Urinary bladder (tissue), 4 donors: ENCODE data around the gene SCN4A. TPM values are rescaled to one million over a fixed set of nuclear protein-coding genes. Genes with fewer than 3 reads are reported as not detected.
"Not testable (repeated sequence)": the region's sequence is repeated elsewhere in the genome, so short reads cannot be mapped to it uniquely, and the experiment has no call there.

ENCODE experiments used
- DNase-seq: peaks from one replicate; pipeline ENCODE4 v3.0.0-alpha.2; 2015; ENCODE audit errors: extremely low spot score
- H3K27ac ChIP-seq: one replicate; pipeline ENCODE4 v1.5.1; 2013; ENCODE audit warnings: low read depth, mild to moderate bottlenecking, moderate library complexity
- H3K36me3 ChIP-seq: one replicate; pipeline ENCODE4 v1.6.1; 2013; ENCODE audit warnings: mild to moderate bottlenecking, moderate library complexity; ENCODE audit not compliant: insufficient read depth
- H3K4me1 ChIP-seq: one replicate; pipeline ENCODE4 v1.6.1; 2013; ENCODE audit warnings: mild to moderate bottlenecking, moderate library complexity; ENCODE audit not compliant: insufficient read depth
- H3K4me3 ChIP-seq: one replicate; pipeline ENCODE4 v1.5.1; 2013; ENCODE audit warnings: low read depth, low read length
- WGBS: extraction: QIAGEN DNeasy Blood & Tissue Kit; methylation state at CpG from one replicate; pipeline ENCODE4 v1.1.7; 2013; 5-methylcytosine and 5-hydroxymethylcytosine counted together
- polyA plus RNA-seq: library from polyadenylated mRNA; stranded (reverse); fragments of 200-250 nt; gene quantifications from one replicate; pipeline ENCODE4 v1.2.3, GENCODE V29; 2013
- total RNA-seq: library from RNA; depleted of rRNA; stranded (reverse); fragments of >200 nt; gene quantifications from one replicate; pipeline ENCODE4 v1.2.3, GENCODE V29; 2014
- donor health status: healthy with polysubstance abuse.
- donor health status: healthy.

The SCN4A gene
- total RNA-seq (1.6 TPM), polyA plus RNA-seq (0.65 TPM)

DNA sequence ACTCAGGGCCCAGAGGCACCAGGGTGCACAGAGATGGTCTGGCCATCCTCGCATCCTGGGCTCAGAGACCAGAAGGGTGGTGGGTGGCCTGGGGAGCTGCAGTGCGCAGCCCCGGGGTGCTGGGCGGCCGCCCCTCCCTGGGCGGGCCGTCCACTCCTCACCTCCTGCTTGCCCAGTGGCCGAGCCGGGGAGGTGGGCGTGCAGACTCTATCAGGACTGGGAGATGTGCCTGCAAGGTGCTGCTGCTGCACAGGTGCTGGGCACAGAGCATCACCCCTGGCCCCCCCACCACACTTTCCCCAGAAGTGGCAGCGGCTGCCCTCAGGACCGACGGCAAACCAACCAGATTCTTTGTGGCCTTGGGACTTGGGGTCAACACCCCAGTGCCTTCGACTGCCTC, at the start of gene SCN4A:
Gene SCN4A, minus strand, starts transcription at position 123 of the 400 bp plus-strand sequence. Its CDS starts 77 bp downstream, at position 46.
- H3K27ac ChIP-seq = no peak within 1 kb of the TSS
- 96% methylated on average over 14 of the region's 14 CpGs for WGBS
- DNase-seq = no peak
- no peaks in the 10 kb centered on the region for H3K4me1 ChIP-seq
- H3K36me3 ChIP-seq = no peaks in the 10 kb centered on the region
- no peak within 1 kb of the TSS for H3K4me3 ChIP-seq

DNA sequence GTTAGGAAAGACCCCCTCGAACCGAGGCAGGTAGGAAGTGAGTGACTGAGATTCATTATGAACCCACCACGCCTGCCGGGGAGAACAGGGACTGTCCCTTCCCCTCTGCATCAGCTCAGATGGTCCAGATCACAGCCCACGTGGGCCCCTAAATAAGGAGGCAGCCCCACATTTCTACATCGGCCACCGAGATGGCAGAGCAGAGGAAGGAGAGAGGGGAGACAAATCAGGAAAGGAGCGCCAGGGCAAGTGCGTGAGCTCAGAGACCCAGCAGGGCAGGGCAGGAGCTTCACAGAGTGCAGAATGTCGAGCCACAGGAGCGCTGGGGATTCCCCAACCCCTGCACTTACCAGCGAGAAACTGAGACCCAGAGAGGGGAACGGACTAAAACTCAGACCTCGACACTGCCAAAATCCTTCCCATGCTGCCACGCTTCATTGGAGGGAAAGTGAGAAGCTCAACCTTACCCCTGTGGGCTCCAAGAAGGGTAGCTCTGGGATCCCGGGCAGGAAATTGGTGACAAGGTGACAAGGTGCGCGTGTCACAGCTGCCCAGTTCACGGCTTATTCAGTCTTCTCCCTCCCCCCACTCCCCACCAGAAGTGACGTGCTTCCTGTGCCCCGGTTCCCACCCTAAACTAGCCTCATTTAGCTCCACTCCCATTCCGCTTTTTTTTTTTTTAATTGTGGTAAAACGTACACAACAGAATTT, 47.5 kb upstream of the SCN4A start, which contains the start of gene ICAM2:
Gene ICAM2, minus strand, starts transcription at position 578 of the 711 bp plus-strand sequence. CDS start 13,942 bp downstream, outside the sequence.
- Histone ChIP-seq H3K4me3 (peak within 1 kb of the TSS; percentile 39), H3K27ac (peak within 1 kb of the TSS; percentile 63), H3K4me1 (no peaks in the 10 kb centered on the region), H3K36me3 (no peaks in the 10 kb centered on the region)
- DNase-seq = no peak
- 20% methylated on average over 23 of the region's 23 CpGs for WGBS

DNA sequence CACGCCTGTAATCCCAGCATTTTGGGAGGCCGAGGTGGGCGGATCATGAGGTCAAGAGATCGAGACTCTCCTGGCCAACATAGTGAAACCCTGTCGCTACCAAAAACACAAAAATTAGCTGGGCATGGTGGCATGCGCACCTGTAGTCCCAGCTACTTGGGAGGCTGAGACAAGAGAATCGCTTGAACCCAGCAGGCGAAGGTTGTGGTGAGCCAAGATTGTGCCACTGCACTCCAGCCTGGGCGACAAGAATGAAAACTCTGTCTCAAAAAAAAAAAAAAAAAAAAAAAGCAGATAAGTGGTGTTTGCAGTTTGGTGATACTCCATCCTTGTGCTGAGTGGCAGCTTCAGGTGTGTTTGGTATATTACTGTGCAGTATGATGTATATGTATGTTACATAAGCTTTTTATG, 46.8 kb upstream of the SCN4A start:
- 76% methylated on average over 9 of the region's 9 CpGs for WGBS
- not testable (repeated sequence) for H3K4me1 ChIP-seq, H3K36me3 ChIP-seq, H3K27ac ChIP-seq, DNase-seq
- peak overlapping the region; percentile 39 for H3K4me3 ChIP-seq

DNA sequence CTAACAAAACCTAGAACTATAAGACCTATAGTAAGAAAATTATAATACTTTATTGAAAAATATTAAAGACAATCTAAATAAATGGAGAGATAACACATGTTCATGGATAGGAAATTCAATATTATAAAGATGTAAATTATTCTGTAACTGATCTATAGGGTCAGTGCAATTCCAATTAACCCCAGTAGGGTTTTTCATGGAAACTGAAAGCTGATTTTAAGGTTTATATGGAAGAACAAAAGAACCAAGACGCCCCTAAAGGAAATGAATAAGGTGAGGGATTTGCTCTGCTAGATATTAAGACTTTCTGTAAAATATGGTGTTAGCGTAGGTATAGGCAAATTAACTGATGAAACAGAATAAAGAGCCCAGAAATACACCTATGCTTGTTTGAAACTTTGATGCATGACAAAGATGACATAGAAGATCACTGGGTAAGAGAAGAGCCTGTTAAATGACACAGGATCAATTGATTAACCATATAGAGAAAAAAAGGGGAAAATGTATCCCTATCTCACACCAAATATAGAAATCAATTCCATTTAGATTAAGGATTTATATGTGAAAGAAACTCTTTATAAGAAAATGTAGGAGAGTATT, 44.8 kb upstream of the SCN4A start:
- no peaks in the 10 kb centered on the region for H3K36me3 ChIP-seq
- H3K4me1 ChIP-seq = no peaks in the 10 kb centered on the region
- H3K27ac ChIP-seq = no peak overlapping the region
- DNase-seq = no peak
- WGBS = 81% methylated on average over 2 of the region's 2 CpGs
- no peak overlapping the region for H3K4me3 ChIP-seq

DNA sequence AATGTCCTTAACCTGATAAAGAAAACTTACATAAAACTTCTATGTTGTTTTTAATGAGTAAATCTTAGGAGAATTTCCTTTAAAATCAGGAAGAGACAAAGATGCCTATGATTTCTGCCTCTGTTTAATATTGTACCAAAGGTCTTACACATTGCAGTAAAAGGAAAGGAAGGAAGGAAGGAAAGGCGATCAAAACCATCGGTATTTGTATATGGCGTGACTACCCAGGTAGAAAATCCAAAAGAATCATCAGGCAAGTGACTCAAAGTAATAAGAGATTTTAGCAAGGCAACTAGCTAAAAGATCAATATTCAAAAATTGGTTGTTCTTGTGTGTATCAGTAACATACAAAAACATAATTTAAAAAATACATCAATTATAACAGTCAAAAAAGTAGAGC, 44.3 kb upstream of the SCN4A start:
- 74% methylated on average over 3 of the region's 3 CpGs for WGBS
- Histone ChIP-seq H3K4me1 (no peaks in the 10 kb centered on the region), H3K4me3 (no peak overlapping the region), H3K36me3 (no peaks in the 10 kb centered on the region), H3K27ac (no peak overlapping the region)
- DNase-seq = no peak

DNA sequence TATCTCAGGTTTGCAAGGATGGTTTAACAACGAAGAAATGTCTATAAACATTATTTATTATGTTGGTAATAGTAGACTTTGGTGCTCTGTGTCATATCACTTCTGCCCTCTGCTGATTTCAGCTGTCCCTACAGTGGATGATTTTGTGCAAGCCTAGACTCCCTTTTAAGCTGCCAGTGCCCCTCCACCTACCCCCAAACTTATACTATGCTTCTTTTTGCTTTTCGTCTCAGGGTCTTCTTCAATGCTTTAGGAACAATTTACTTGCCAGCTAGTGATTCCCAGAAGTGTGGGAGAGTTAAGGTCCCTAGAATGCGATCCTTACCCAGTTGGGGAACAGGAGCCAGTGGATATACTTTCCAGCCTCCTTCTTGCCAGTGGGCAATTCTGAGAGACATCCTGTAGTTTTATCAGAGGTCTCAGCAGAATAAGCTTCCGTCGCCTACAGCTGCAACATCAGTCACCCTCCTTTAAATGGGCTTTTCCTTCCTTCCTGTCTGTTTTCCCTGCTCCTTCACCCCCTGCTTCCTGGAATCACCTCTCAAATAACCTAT, 43.6 kb upstream of the SCN4A start:
- WGBS = 40% methylated on average over 5 of the region's 5 CpGs
- no peak overlapping the region for H3K27ac ChIP-seq
- no peak for DNase-seq
- no peaks in the 10 kb centered on the region for H3K4me1 ChIP-seq
- H3K36me3 ChIP-seq = no peaks in the 10 kb centered on the region
- H3K4me3 ChIP-seq = no peak overlapping the region

DNA sequence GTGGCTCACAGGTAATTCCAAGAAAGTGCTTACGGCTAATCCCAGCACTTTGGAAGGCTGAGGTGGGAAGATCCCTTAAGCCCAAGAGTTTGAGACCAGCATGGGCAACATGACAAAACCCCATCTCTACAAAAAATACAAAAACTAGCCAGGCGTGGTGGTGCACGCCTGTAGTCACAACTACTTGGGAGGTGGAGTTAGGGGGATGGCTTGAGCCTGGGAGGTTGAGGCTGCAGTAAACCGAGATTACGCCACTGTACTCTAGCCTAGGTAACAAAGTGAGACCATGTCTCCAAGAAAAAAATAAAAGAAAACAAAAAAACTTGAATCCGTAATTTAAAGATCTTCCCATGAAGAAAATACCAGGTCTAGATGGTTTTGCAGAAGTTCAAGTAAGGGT, 42.7 kb upstream of the SCN4A start:
- Histone ChIP-seq H3K36me3 (no peaks in the 10 kb centered on the region), H3K4me1 (no peaks in the 10 kb centered on the region), H3K4me3 (no peak overlapping the region), H3K27ac (no peak overlapping the region)
- WGBS = 93% methylated on average over 6 of the region's 6 CpGs
- DNase-seq = no peak

DNA sequence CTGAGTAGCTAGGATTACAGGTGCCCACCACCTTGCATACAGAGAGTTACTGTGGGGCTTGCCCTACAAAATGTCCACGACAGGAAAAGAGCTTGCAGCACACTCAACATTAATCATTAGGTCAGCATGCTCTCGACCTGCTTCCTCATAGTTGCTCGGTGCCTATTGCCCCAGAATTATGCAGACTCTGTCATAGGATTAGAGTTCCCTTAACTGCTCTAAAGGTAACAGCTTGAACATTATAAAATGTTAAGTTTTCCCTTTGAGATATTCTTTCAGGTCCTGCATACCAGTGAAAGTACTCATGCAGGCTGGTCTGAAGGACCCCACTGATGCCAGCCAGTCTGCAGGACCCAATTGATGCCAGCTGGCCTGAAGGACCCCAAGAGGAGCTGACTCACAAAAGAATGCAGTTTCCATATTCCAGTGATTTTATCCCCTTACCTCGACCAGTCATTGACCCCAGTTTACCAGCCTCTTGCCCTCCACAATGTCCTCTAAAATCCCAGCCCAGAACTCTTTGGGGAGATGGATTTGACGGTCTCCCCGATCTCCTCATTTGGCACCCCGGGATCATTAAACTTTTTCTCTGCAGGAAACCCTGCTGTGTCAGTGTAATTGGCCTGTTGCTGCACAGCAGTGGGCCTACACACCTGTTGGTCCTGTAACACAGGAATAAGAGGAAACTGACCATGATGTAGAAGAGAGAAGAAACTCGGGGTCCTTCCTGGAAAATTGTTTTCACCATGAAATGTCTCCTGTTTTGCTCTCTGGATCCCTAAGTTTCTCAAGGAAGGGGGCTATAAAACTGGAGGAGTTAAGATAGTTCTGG, 37.1 kb upstream of the SCN4A start:
- DNase-seq = no peak
- Histone ChIP-seq H3K4me3 (no peak overlapping the region), H3K4me1 (no peaks in the 10 kb centered on the region), H3K36me3 (no peaks in the 10 kb centered on the region), H3K27ac (peak overlapping the region; percentile 65)
- WGBS = 62% methylated on average over 8 of the region's 8 CpGs

DNA sequence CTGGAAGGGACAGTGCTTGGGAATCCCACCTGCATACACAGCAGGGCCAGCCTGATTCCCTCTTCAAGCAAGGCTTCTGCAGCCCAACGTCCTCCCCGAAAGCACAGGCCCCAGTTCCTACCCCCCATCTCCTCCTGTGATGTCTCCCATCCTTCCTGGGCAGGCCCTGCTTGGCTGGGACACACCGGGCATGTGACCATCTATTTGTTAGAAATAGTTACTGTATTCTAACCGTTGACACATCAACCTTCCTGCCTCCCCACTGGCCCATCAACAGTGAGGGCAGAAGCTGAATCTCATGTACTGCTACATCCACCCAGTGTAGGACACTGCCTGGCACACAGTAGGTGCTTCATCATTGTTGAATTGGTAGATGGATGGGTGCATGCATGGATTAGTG, 36.1 kb upstream of the SCN4A start:
- no peaks in the 10 kb centered on the region for H3K4me1 ChIP-seq
- no peak overlapping the region for H3K27ac ChIP-seq
- no peak overlapping the region for H3K4me3 ChIP-seq

DNA sequence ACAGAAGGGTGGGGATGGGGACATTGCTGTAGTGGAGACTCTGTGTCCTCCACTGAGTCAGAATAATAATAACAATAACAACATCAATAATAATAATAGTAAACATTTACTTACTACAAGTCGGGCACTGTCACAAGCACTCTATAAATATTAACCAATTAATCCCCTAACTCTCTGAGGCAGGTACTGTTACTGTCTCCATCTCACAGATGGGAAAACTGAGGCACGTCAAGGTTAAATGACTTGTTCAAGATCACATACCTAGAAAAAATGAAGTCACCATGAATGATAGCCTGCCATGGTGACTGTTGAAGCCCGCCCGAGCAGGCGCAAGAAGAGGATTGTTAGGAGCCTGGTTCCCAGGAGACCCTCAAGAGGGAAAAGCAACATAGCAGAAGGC, 35.6 kb upstream of the SCN4A start:
- Histone ChIP-seq H3K36me3 (no peaks in the 10 kb centered on the region), H3K27ac (no peak overlapping the region), H3K4me3 (no peak overlapping the region), H3K4me1 (no peaks in the 10 kb centered on the region)
- no peak for DNase-seq
- WGBS = 82% methylated on average over 5 of the region's 5 CpGs

More for the DNA sequence above, 36.1 kb upstream of the SCN4A start:
- WGBS = 66% methylated on average over 4 of the region's 4 CpGs
- DNase-seq = no peak
- H3K36me3 ChIP-seq = no peaks in the 10 kb centered on the region

DNA sequence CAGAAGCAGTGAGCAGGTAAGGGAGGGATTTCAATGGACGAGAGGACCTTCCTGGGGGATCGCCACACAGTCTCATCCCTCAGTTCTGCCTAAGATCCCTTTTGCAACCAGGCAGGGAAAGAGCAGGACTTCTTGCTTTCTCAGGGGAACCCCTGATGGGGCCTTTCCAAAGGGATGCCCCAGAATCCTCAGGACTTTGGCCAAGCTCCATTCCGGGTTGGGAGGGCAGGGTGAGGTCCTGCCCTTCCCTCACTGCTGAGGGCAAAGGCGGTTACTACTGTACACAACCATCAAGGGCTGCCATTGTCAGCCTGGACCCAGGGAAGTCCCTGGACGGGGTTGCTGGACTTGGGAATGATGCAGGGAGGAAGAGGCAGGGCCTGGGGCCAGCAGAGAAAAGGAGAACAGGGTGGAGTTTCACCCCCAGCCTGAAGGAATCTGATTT, 35.1 kb upstream of the SCN4A start:
- H3K4me3 ChIP-seq = no peak overlapping the region
- no peak overlapping the region for H3K27ac ChIP-seq
- no peak for DNase-seq
- no peaks in the 10 kb centered on the region for H3K36me3 ChIP-seq
- H3K4me1 ChIP-seq = no peaks in the 10 kb centered on the region
- 64% methylated on average over 5 of the region's 5 CpGs for WGBS

DNA sequence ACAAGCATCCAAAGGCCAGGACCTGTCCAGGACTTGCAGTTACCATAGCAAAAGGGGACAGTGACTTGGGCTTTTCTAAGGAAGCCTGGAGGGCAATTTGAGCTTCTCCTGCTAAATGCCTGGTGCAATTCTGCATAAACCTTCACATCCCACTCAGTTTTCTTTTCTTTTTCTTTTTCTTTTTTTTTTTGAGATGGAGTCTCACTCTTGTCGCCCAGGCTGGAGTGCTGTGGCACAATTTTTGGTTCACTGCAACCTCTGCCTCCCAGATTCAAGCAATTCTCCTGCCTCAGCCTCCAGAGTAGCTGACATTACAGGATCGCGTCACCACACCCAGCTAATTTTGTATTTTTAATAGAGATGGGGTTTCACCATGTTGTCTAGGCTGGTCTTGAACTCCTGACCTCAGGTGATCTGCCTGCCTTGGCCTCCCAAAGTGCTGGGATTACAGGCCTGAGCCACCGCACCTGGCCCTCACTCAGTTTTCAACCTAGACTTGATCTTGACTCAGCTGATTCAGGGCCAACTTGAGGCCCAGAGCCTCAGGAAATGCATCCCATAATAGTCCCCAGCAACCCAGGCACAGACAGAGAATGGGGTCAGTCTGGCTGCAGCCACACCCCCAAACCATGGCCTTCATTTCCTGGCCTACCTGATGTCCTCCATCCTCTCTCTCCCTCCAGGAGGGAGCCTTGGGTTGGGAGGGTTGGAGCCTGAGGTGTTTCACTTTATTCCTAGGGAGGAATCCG, 34.5 kb upstream of the SCN4A start:
- not testable (repeated sequence) for H3K27ac ChIP-seq

More for the DNA sequence above, 34.5 kb upstream of the SCN4A start:
- not testable (repeated sequence) for DNase-seq, H3K4me3 ChIP-seq, H3K36me3 ChIP-seq, H3K4me1 ChIP-seq
- 91% methylated on average over 5 of the region's 5 CpGs for whole genome bisulfite sequencing
